IMR-90 (cell line): ENCODE data around the gene GAS2L2. TPM values are rescaled to one million over a fixed set of nuclear protein-coding genes. Genes with fewer than 3 reads are reported as not detected.

ENCODE experiments used
- ATAC-seq: fragments of 200-7000 bp; cut with Tn5 transposase; 2 replicates; pipeline ENCODE4 v1.9.1; 2020; ENCODE audit warnings: low read depth, mild to moderate bottlenecking, moderate library complexity
- BruUV-seq: library from RNA; stranded (reverse); fragments of 400-500 nt; replicated peaks from 2 replicates; lab custom pipeline; 2021; lab: Mats Ljungman, UMichigan
- CTCF ChIA-PET: fragments of 300-600 bp; formaldehyde crosslinking; extraction: SDS; loops from one replicate; lab custom pipeline; 2021; ENCODE audit warnings: antibody characterized with exemption; lab: Yijun Ruan, JAX
- POLR2A ChIA-PET: fragments of 300-600 bp; sonication (Branson Sonifier 250); formaldehyde crosslinking; loops from one replicate; lab custom pipeline; 2022; ENCODE audit warnings: antibody characterized with exemption; ENCODE audit not compliant: unreplicated experiment; lab: Charles Lee
- DNase-seq: peaks from one replicate; pipeline ENCODE4 v3.0.0; 2013
- H2AFZ ChIP-seq: replicated peaks from 2 replicates; pipeline ENCODE3; 2013; ENCODE audit warnings: low read length, mild to moderate bottlenecking; ENCODE audit not compliant: poor library complexity
- H2AK5ac ChIP-seq: 2 replicates; pipeline ENCODE4 v1.6.1; 2013; ENCODE audit warnings: low read depth, low read length, inconsistent platforms
- H2AK9ac ChIP-seq: replicated peaks from 2 replicates; pipeline ENCODE3; 2013; ENCODE audit warnings: mild to moderate bottlenecking, low read depth, low read length, moderate library complexity; ENCODE audit not compliant: poor library complexity
- H2BK120ac ChIP-seq: 2 replicates; pipeline ENCODE4 v1.6.1; 2013; ENCODE audit warnings: low read depth, low read length, inconsistent platforms
- H2BK15ac ChIP-seq: 3 replicates; pipeline ENCODE4 v1.6.1; 2013; ENCODE audit warnings: low read depth, low read length, inconsistent platforms
- H2BK20ac ChIP-seq: 2 replicates; pipeline ENCODE4 v1.6.1; 2013; ENCODE audit warnings: low read depth, mild to moderate bottlenecking, inconsistent platforms, low read length, moderate library complexity
- H2BK5ac ChIP-seq: 2 replicates; pipeline ENCODE4 v1.6.1; 2013; ENCODE audit warnings: mild to moderate bottlenecking, low read depth, low read length, inconsistent platforms; ENCODE audit not compliant: poor library complexity, severe bottlenecking
- H3K14ac ChIP-seq: replicated peaks from 2 replicates; pipeline ENCODE4 v1.6.1; 2013; ENCODE audit warnings: low read depth, low read length, inconsistent platforms
- H3K18ac ChIP-seq: 2 replicates; pipeline ENCODE4 v1.6.1; 2013; ENCODE audit warnings: low read depth, low read length, control low read depth
- H3K23ac ChIP-seq: 2 replicates; pipeline ENCODE4 v1.6.1; 2013; ENCODE audit warnings: low read depth, low read length, inconsistent platforms
- H3K27ac ChIP-seq: 2 replicates; pipeline ENCODE4 v1.5.1; 2013; ENCODE audit warnings: mild to moderate bottlenecking, control low read depth, low read length; ENCODE audit not compliant: insufficient read depth
- H3K27me3 ChIP-seq: 2 replicates; pipeline ENCODE4 v1.6.1; 2013; ENCODE audit warnings: low read length; ENCODE audit not compliant: control insufficient read depth, insufficient read depth
- H3K36me3 ChIP-seq: 2 replicates; pipeline ENCODE4 v1.6.1; 2013; ENCODE audit warnings: low read length, mixed read lengths; ENCODE audit not compliant: control insufficient read depth, insufficient read depth
- H3K4ac ChIP-seq: 2 replicates; pipeline ENCODE4 v1.6.1; 2013; ENCODE audit warnings: low read depth, low read length, inconsistent platforms
- H3K4me1 ChIP-seq: 2 replicates; pipeline ENCODE4 v1.6.1; 2013; ENCODE audit warnings: low read length, mixed read lengths; ENCODE audit not compliant: control insufficient read depth, insufficient read depth
- H3K4me2 ChIP-seq: 2 replicates; pipeline ENCODE4 v1.6.1; 2013; ENCODE audit warnings: low read depth, mild to moderate bottlenecking, control low read depth, low read length, moderate library complexity
- H3K4me3 ChIP-seq: 2 replicates; pipeline ENCODE4 v1.5.1; 2013; ENCODE audit warnings: low read depth, mild to moderate bottlenecking, control low read depth, low read length, moderate library complexity; ENCODE audit not compliant: insufficient read depth
- H3K56ac ChIP-seq: 2 replicates; pipeline ENCODE4 v1.6.1; 2013; ENCODE audit warnings: low read length, inconsistent platforms; ENCODE audit not compliant: insufficient read depth; ENCODE audit errors: extremely low read depth
- H3K79me1 ChIP-seq, 2 experiments: 2 replicates each; pipeline ENCODE4 v1.6.1; 2013; ENCODE audit warnings: low read length in 2 of 2, inconsistent platforms in 1 of 2, low read depth in 1 of 2
- H3K9ac ChIP-seq: 2 replicates; pipeline ENCODE4 v1.6.1; 2013; ENCODE audit warnings: low read depth, low read length, control low read depth
- H3K9me1 ChIP-seq: 2 replicates; pipeline ENCODE4 v1.6.1; 2013; ENCODE audit warnings: low read length, inconsistent platforms; ENCODE audit not compliant: insufficient read depth
- H3K9me3 ChIP-seq: 2 replicates; pipeline ENCODE4 v1.6.1; 2013; ENCODE audit warnings: low read length; ENCODE audit not compliant: control insufficient read depth, insufficient read depth
- H4K20me1 ChIP-seq: 2 replicates; pipeline ENCODE4 v1.6.1; 2013; ENCODE audit warnings: low read length, inconsistent platforms; ENCODE audit not compliant: insufficient read depth
- H4K5ac ChIP-seq: 2 replicates; pipeline ENCODE4 v1.6.1; 2013; ENCODE audit warnings: mild to moderate bottlenecking, low read depth, low read length, control low read depth
- H4K8ac ChIP-seq, 2 experiments: 2 replicates each; pipeline ENCODE4 v1.6.1; 2013; ENCODE audit warnings: low read depth in 2 of 2, low read length in 2 of 2, control low read depth in 1 of 2, inconsistent platforms in 1 of 2
- H4K91ac ChIP-seq: 2 replicates; pipeline ENCODE4 v1.6.1; 2013; ENCODE audit warnings: low read depth, low read length, inconsistent platforms; ENCODE audit not compliant: insufficient read depth
- BHLHE40 ChIP-seq: fragments of 150-350 bp; IDR thresholded peaks from 2 replicates; pipeline ENCODE4 v1.6.1; 2016; ENCODE audit warnings: mild to moderate bottlenecking, low read depth, low read length
- CEBPB ChIP-seq: IDR thresholded peaks from 2 replicates; pipeline ENCODE4 v1.6.1; 2012; ENCODE audit warnings: low read depth, low read length, improper control_type of control experiment
- FOS ChIP-seq: fragments of 150-350 bp; IDR thresholded peaks from 2 replicates; pipeline ENCODE4 v1.6.1; 2016; ENCODE audit warnings: low read depth, low read length
- MAZ ChIP-seq: IDR thresholded peaks from 2 replicates; pipeline ENCODE4 v1.6.1; 2012; ENCODE audit warnings: low read depth, mild to moderate bottlenecking, low read length, improper control_type of control experiment, moderate library complexity, borderline replicate concordance
- MXI1 ChIP-seq: IDR thresholded peaks from 2 replicates; pipeline ENCODE4 v1.6.1; 2012; ENCODE audit warnings: low read depth, mild to moderate bottlenecking, low read length, moderate library complexity, borderline replicate concordance
- NFE2L2 ChIP-seq: fragments of 150-350 bp; IDR thresholded peaks from 2 replicates; pipeline ENCODE4 v1.6.1; 2016; ENCODE audit warnings: low read depth, mild to moderate bottlenecking, low read length
- POLR2A ChIP-seq: IDR thresholded peaks from 2 replicates; pipeline ENCODE4 v1.6.1; 2012; ENCODE audit warnings: mild to moderate bottlenecking, low read depth, low read length
- RAD21 ChIP-seq: IDR thresholded peaks from 2 replicates; pipeline ENCODE4 v1.6.1; 2012; ENCODE audit warnings: low read length, improper control_type of control experiment
- RFX5 ChIP-seq: IDR thresholded peaks from 2 replicates; pipeline ENCODE4 v1.8.0; 2012; ENCODE audit warnings: low read depth, mild to moderate bottlenecking, low read length, moderate library complexity
- WGBS, 2 experiments: methylation state at CpG; one replicate each; pipeline versions ENCODE4 v1.1.5 to v1.1.7; 2013; ENCODE audit warnings: missing lambda C conversion rate in 2 of 2; ENCODE audit not compliant: insufficient read length in 1 of 2; ENCODE audit errors: extremely low coverage in 2 of 2; 5-methylcytosine and 5-hydroxymethylcytosine counted together
- dilution Hi-C: fragments of 300-500 bp; cut with HindIII; formaldehyde crosslinking; loops from one replicate; pipeline ENCODE4 v1.14.3; 2018; ENCODE audit warnings: low sequenced_read_pairs; ENCODE audit not compliant: unreplicated experiment
- in situ Hi-C: fragments of 300-500 bp; cut with MboI; formaldehyde crosslinking; loops from 3 replicates; pipeline ENCODE4 v1.14.3; 2019; ENCODE audit warnings: low sequenced_read_pairs, inconsistent platforms, mixed read lengths
- intact Hi-C: fragments of 100-400 bp; cut with micrococcal nuclease; formaldehyde crosslinking; loops from 2 replicates; pipeline ENCODE4 v1.10.0; 2022
- polyA plus RNA-seq, 3 experiments: library from polyadenylated mRNA; depleted of rRNA; stranded (reverse); fragments of >200 nt; gene quantifications; 2 replicates each; pipeline ENCODE4 v1.2.3, GENCODE V29; 2012; ENCODE audit warnings: low replicate concordance in 1 of 3
- total RNA-seq: library from RNA; depleted of rRNA; stranded (reverse); fragments of >200 nt; gene quantifications from 2 replicates; pipeline ENCODE4 v1.2.3, GENCODE V29; 2012

Gene GAS2L2
- total and polyA plus RNA-seq, 2 of the 4 experiments (the other 2 are of a cell fraction), result 0.02 TPM; not detected in 1

DNA sequence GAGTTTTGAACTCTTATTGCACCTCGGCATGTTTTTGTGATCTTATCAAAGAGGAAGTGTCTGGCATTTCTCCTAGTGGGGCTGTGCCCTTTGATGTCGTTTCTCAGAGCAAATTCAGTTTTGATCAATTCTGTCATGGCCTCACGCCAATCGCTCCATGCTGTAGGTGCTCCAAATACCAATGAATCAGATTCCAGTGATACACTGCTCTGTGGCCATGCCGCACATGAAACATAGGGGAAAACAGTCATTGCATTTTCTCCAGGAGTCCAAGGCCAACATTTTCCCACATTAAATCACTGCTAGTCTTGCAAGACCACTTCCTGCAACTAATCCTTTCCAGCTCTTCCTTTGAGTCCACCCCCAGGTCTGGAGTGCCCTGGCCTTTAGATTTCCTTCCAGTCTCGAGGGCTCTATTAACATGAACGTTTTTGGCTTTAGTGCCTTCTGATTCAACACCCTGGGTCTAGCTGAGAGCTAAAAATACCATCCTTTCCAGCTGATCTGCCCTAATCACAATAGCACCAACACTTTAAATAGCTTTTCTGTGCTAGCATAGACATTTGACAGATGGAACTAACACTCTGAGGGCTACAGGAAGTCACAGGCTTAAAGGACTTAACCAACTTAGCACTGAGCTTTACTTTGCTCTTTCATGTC lies 39.8 kb downstream of the GAS2L2 start:
- Histone ChIP-seq H3K56ac (no peak overlapping the region), H3K36me3 (peaks cover 19% of the 10 kb centered on the region), H3K4me2 (peak overlapping the region; percentile 52; the same call in 1 of the 2 replicates), H3K9ac (no peak overlapping the region), H3K23ac (peak overlapping the region; percentile 32; the same call in 1 of the 2 replicates), H2AK5ac (no peak overlapping the region), H4K20me1 (peaks cover 16% of the 10 kb centered on the region; the same call in 1 of the 2 replicates), H3K27ac (no peak overlapping the region), H2AFZ (no peak overlapping the region), H2BK5ac (no peak overlapping the region), H3K9me1 (peaks cover 9% of the 10 kb centered on the region), H2BK120ac (no peak overlapping the region), H3K4me1 (peaks cover 7% of the 10 kb centered on the region), H4K91ac (no peak overlapping the region), H2AK9ac (peak overlapping the region; percentile 7), H3K27me3 (no peaks in the 10 kb centered on the region), H4K8ac (no peak overlapping the region), H2BK20ac (no peak overlapping the region), H3K18ac (no peak overlapping the region), H3K4me3 (no peak overlapping the region), H4K5ac (no peak overlapping the region), H3K4ac (no peak overlapping the region), H3K14ac (peak overlapping the region; percentile 8; the same call in 1 of the 2 replicates), H3K79me1 (peaks cover 4 to 34% of the 10 kb centered on the region in 2 experiments; a peak in 3 of 4 replicates), H3K9me3 (no peaks in the 10 kb centered on the region), H2BK15ac (no peak overlapping the region)
- intact Hi-C loops (loop anchor here (5.0 kb wide), 1 partner anchor 36 kb away; no protein-coding TSS in a partner anchor), in situ Hi-C loops (no loop called here), dilution Hi-C loops (no loop called here)
- POLR2A ChIA-PET, result interaction anchor here (0.7 kb wide), 1 partner anchor 135 kb away, joined by 3 read pairs; the partner anchor contains the start of gene PEX12
- CTCF ChIA-PET, result interaction anchor here (1.1 kb wide), 1 partner anchor 400 kb away, joined by 3 read pairs; no protein-coding TSS in a partner anchor
- DNase-seq (peak; percentile 94), ATAC-seq (peak; percentile 51)
- WGBS, 2 experiments, result 10% methylated on average over 6 of the region's 7 CpGs; no CpG with 5 or more reads in 1 of the 2 experiments
- no peak for TF ChIP-seq RFX5
- peak; percentile 80 for TF ChIP-seq CEBPB
- TF ChIP-seq MAZ, result no peak
- TF ChIP-seq MXI1, result peak; percentile 28; the same call in 1 of the 2 replicates
- no peak for TF ChIP-seq POLR2A
- 0 out of 2 replicates have a peak, but pooled peaks have one; percentile 26 for TF ChIP-seq FOS
- TF ChIP-seq NFE2L2, result no peak
- TF ChIP-seq RAD21, result 0 out of 2 replicates have a peak, but pooled peaks have one; percentile 0
- TF ChIP-seq BHLHE40, result peak; percentile 71
- BruUV-seq, result no TSS peak
